HepG2 (cell line): ENCODE measurements around the gene NYAP1. TPM values are rescaled to one million over a fixed set of nuclear protein-coding genes. Genes with fewer than 3 reads are reported as not detected.
A peak's percentile ranks its signal among the peaks of the same experiment; 100 is the strongest.

Experiments used
- ATF5 ChIP-seq: sonication (generic); formaldehyde crosslinking; IDR thresholded peaks from 2 replicates; pipeline ENCODE4 v1.4.0; 2020; ENCODE audit warnings: mild to moderate bottlenecking, low read depth, missing genetic modification reagents
- BRD4 ChIP-seq: sonication (generic); formaldehyde crosslinking; IDR thresholded peaks from 2 replicates; pipeline ENCODE4 v1.4.0; 2020; ENCODE audit warnings: missing genetic modification reagents
- DDIT3 ChIP-seq: sonication (generic); formaldehyde crosslinking; IDR thresholded peaks from 2 replicates; pipeline ENCODE4 v1.4.0; 2020; ENCODE audit warnings: mild to moderate bottlenecking, missing genetic modification reagents
- DPF2 ChIP-seq: sonication (generic); formaldehyde crosslinking; IDR thresholded peaks from 2 replicates; pipeline ENCODE4 v1.4.0; 2020; ENCODE audit warnings: mild to moderate bottlenecking, low read depth, missing genetic modification reagents, borderline replicate concordance
- HNRNPLL ChIP-seq: fragments of 200-400 bp; formaldehyde crosslinking; IDR thresholded peaks from 2 replicates; pipeline ENCODE4 v1.6.1; 2017; ENCODE audit warnings: mild to moderate bottlenecking, low read depth, low read length; ENCODE audit not compliant: poor library complexity, severe bottlenecking
- KDM6A ChIP-seq: IDR thresholded peaks from 2 replicates; pipeline ENCODE4 v1.6.1; 2016; ENCODE audit warnings: low read depth
- MIXL1 ChIP-seq: IDR thresholded peaks from 2 replicates; pipeline ENCODE4 v1.6.1; 2016
- MTA1 ChIP-seq: sonication (generic); formaldehyde crosslinking; IDR thresholded peaks from 2 replicates; pipeline ENCODE4 v1.4.0; 2020; ENCODE audit warnings: missing genetic modification reagents, mild to moderate bottlenecking, borderline replicate concordance
- PCBP1 ChIP-seq: fragments of 200-400 bp; formaldehyde crosslinking; IDR thresholded peaks from 2 replicates; pipeline ENCODE4 v1.6.1; 2017; ENCODE audit warnings: mild to moderate bottlenecking, low read depth, low read length, borderline replicate concordance
- POLR2AphosphoS2 ChIP-seq: IDR thresholded peaks from 2 replicates; pipeline ENCODE4 v1.6.1; 2011; ENCODE audit warnings: low read depth, low read length, improper control_type of control experiment
- REXO4 ChIP-seq: sonication (generic); formaldehyde crosslinking; IDR thresholded peaks from 2 replicates; pipeline ENCODE4 v1.8.0; 2022; ENCODE audit warnings: missing genetic modification reagents, mild to moderate bottlenecking, borderline replicate concordance
- SKIL ChIP-seq: sonication (generic); formaldehyde crosslinking; IDR thresholded peaks from 2 replicates; pipeline ENCODE4 v1.8.0; 2022; ENCODE audit warnings: missing genetic modification reagents, mild to moderate bottlenecking, moderate library complexity, borderline replicate concordance
- SOX13 ChIP-seq, 3 experiments: fragments of 450-650 bp in 1 of 3; sonication (generic) in 1 of 3; formaldehyde crosslinking in 1 of 3; IDR thresholded peaks in 2 of 3; conservative IDR thresholded peaks in 1 of 3; 2 replicates each; pipeline versions ENCODE4 v1.5.0 to v1.6.1; 2016 to 2020; ENCODE audit warnings: antibody characterized with exemption in 1 of 3, mild to moderate bottlenecking in 1 of 3, missing compliant biosample characterization in 1 of 3, missing genetic modification reagents in 1 of 3, moderate library complexity in 1 of 3
- U2AF1 ChIP-seq: fragments of 200-400 bp; formaldehyde crosslinking; optimal IDR thresholded peaks from 2 replicates; pipeline ENCODE3; 2017; ENCODE audit warnings: mild to moderate bottlenecking, low read depth, low read length
- ZBTB46 ChIP-seq: sonication (generic); formaldehyde crosslinking; IDR thresholded peaks from 2 replicates; pipeline ENCODE4 v1.4.0; 2020; ENCODE audit warnings: mild to moderate bottlenecking, missing genetic modification reagents, borderline replicate concordance
- ZNF20 ChIP-seq: sonication (generic); formaldehyde crosslinking; IDR thresholded peaks from 2 replicates; pipeline ENCODE4 v1.4.0; 2020; ENCODE audit warnings: mild to moderate bottlenecking, moderate library complexity, missing genetic modification reagents
- ZNF550 ChIP-seq: sonication (generic); formaldehyde crosslinking; IDR thresholded peaks from 2 replicates; pipeline ENCODE4 v1.4.0; 2020; ENCODE audit warnings: mild to moderate bottlenecking, missing genetic modification reagents, borderline replicate concordance
- ZNF557 ChIP-seq: sonication (generic); formaldehyde crosslinking; IDR thresholded peaks from 2 replicates; pipeline ENCODE4 v1.4.0; 2020; ENCODE audit warnings: missing genetic modification reagents
- ZNF570 ChIP-seq: sonication (generic); formaldehyde crosslinking; IDR thresholded peaks from 2 replicates; pipeline ENCODE4 v1.4.0; 2020; ENCODE audit warnings: mild to moderate bottlenecking, missing genetic modification reagents, borderline replicate concordance
- ZNF574 ChIP-seq: sonication (generic); formaldehyde crosslinking; IDR thresholded peaks from 2 replicates; pipeline ENCODE4 v1.4.0; 2020; ENCODE audit warnings: missing genetic modification reagents
- ZNF644 ChIP-seq: IDR thresholded peaks from 2 replicates; pipeline ENCODE4 v1.6.1; 2016; ENCODE audit warnings: low read depth
- ZSCAN20 ChIP-seq: sonication (generic); formaldehyde crosslinking; IDR thresholded peaks from 2 replicates; pipeline ENCODE4 v1.4.0; 2020; ENCODE audit warnings: missing genetic modification reagents, mild to moderate bottlenecking, borderline replicate concordance
- polyA plus RNA-seq, 8 experiments: library from polyadenylated mRNA; depleted of rRNA in 3 of 8; stranded (reverse) in 7 of 8; unstranded in 1 of 8; fragments of >200 nt; fragmentation: Illumina TruSeq in 4 of 8; extraction: Trizol in 4 of 8; gene quantifications; 2 replicates each; pipeline versions ENCODE4 v1.2.1 to v1.2.3, GENCODE V29; 2011 to 2016; ENCODE audit warnings: low read depth in 4 of 8, missing spikeins in 1 of 8, mixed read lengths in 1 of 8; ENCODE audit not compliant: insufficient read depth in 1 of 8
- total RNA-seq, 5 experiments: library from RNA; depleted of rRNA; stranded (reverse); fragments of >200 nt; fragmentation: Illumina TruSeq; extraction: Trizol; gene quantifications; 2 replicates each; pipeline ENCODE4 v1.2.3, GENCODE V29; 2016; ENCODE audit warnings: low read depth in 1 of 5

The NYAP1 gene
- total and polyA plus RNA-seq, 2 of the 13 experiments (the other 11 are each of a cell fraction or from before 2014, with no cell fraction given): 0.15 to 0.46 TPM

GRCh38 chr7:100544386-100544785, 60.7 kb downstream of the NYAP1 start (continued):
- TF ChIP-seq MTA1 (CRISPR knock-in tag): no peak
- no peak for TF ChIP-seq ZNF570 (CRISPR knock-in tag)
- 0 out of 2 replicates have a peak, but pooled peaks have one; percentile 9 for TF ChIP-seq SOX13 (IDR thresholded peaks at IDR 0.05)
- peak in 1 of 2 experiments; percentile 64; a peak in 2 of 4 replicates for TF ChIP-seq SOX13 (CRISPR knock-in tag; conservative IDR thresholded peaks at IDR 0.05 in 1 of 2, IDR thresholded peaks at IDR 0.05 in 1 of 2)
- TF ChIP-seq HNRNPLL: no peak
- TF ChIP-seq REXO4 (CRISPR knock-in tag): no peak
- TF ChIP-seq ZBTB46: no peak
- TF ChIP-seq DDIT3 (CRISPR knock-in tag): no peak
- no peak for TF ChIP-seq POLR2AphosphoS2
- TF ChIP-seq ZSCAN20 (CRISPR knock-in tag): no peak
- no peak for TF ChIP-seq ZNF20 (CRISPR knock-in tag)
- TF ChIP-seq ZNF550 (CRISPR knock-in tag): no peak
- peak; percentile 29; the same call in 1 of the 2 replicates for TF ChIP-seq KDM6A (CRISPR knock-in tag)
- peak; percentile 21; the same call in 1 of the 2 replicates for TF ChIP-seq MIXL1 (CRISPR knock-in tag)
- no peak for TF ChIP-seq U2AF1
- no peak for TF ChIP-seq PCBP1
- 0 out of 2 replicates have a peak, but pooled peaks have one; percentile 17 for TF ChIP-seq ZNF574
- TF ChIP-seq DPF2 (CRISPR knock-in tag): 0 out of 2 replicates have a peak, but pooled peaks have one; percentile 39
- TF ChIP-seq SKIL: 0 out of 2 replicates have a peak, but pooled peaks have one; percentile 35
- TF ChIP-seq ZNF557 (CRISPR knock-in tag): no peak
- no peak for TF ChIP-seq ATF5 (CRISPR knock-in tag)
- TF ChIP-seq ZNF644 (CRISPR knock-in tag): no peak
- no peak for TF ChIP-seq BRD4 (CRISPR knock-in tag)
